ENCODE measurements around the gene ABCC6.
"Not testable (repeated sequence)": the region's sequence is repeated elsewhere in the genome, so short reads cannot be mapped to it uniquely, and the experiment has no call there.

ABCC6 gene

DNA sequence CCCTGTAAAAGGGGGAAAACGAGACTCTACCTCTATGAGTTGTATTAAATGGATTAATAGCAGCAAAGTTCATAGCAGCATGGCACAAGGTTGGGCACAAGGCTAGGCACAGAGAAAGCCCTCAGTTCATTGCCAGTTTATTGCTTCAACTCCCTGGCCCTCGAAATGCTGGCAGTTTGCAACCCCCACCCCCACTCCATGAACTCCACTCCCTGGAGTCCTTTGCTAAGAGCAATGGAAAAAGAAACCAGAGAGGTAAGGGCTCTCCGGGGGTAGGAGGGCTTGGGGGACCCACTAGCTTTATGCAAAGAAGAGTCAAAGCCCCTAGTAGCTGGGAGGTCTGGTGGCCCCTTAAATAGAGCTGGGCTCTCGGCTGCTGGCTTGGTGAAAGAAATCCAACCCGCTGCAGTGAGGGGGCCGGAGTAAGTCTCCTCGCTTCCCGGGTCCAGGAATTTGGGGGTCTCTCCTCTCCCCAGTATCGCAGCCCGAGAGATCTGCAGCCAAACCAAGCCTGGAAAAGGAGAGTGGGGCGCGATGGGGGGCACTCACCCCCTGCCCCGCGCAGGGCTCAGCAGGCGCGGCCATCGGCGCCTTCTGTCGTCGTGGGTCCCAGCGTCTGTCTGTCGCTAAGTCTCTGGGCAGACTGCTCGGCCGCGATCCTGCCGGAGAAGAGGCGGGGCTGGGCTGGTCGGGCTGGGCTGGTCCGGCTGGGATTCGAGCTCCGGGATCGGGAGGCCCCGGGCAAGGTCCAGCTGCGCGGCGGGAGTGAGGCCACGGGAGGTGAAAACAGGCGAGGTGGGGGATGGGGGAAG, at the start of gene ABCC6:
TSS of gene ABCC6 (minus strand) at position 645 of the 812 bp plus-strand sequence. CDS start at position 585, 60 bp downstream.
- DNase-seq (ENCODE audit: low read depth) = not testable (repeated sequence)

DNA sequence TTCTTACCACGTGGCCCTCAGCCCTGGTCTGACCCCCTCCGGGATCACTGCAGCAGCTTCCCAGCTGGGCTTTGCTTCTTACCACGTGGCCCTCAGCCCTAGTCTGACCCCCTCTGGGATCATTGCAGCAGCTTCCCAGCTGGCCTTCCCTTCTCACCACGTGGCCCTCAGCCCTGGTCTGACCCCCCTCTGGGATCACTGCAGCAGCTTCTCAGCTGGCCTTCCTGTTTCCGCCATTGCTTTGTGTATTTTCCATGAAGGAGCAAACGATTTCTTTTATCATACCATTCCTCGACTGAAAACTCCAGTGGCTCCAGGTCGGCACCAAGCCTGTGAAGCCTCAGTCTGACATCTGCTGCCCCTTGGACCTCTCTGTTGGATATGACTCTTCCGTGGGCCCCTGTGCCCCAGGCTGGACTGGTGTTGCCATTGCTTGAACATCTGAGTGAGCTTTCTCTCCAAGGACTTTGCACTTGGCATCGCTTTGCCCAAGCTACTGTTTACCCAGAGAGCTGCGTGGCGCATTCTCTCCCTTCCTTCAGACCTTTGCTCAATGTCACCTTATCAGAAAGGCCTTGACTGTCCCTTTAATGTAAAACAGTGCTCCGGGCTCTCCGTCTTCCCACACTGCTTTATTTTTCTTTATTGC, 49.4 kb upstream of the ABCC6 start:
- not testable (repeated sequence) for DNase-seq (ENCODE audit: low read depth)

DNA sequence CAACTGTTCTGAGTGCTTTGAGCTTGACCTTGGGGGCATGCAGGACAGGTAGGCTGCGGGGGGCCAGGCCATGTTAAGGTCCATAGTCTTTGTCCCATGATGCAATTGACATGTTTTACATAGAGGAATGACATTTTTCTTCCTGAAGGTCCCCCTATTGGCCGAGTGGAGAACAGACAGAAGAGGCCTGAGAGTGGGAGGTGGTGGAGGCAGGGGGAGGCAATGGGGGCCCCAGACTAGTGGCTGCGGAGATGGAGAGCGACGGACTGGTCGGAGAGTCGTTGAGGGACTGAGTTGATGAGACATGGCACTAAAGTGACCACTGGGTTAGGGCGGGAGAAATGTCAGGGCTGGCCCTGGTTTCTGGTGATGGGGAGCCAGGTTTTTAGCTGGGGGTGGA, 48.4 kb upstream of the ABCC6 start:
- not testable (repeated sequence) for DNase-seq (ENCODE audit: low read depth)

DNA sequence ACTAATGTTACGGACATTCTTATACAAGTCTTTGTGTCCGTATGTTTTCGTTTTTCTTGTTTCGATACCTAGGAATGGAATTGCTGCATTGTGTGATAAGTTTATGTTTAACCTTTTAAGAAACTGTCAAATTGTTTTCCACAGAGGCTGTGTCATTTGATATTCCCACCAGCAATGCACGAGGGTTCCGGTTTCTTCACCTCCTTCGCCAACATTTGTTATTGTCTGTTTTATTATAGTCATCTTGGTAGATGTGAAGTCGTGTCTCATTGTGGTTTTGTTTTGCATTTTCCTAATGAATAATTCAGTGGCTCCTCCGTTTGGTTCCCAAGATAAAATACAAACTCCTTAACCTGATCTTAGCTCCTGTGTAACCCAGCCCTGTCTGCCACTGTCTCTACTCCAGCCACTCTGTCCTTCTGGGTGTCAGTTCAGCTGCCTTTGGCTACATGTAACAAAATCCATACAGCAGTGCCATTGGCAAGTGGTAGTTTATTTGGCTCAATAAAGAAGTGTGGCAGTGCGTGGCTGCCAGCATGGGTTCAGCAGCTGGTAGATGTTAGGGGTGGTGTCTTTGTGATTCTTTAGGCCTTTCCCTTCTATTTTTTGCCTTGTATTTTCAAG, 45.0 kb upstream of the ABCC6 start:
- not testable (repeated sequence) for DNase-seq (ENCODE audit: low read depth)

DNA sequence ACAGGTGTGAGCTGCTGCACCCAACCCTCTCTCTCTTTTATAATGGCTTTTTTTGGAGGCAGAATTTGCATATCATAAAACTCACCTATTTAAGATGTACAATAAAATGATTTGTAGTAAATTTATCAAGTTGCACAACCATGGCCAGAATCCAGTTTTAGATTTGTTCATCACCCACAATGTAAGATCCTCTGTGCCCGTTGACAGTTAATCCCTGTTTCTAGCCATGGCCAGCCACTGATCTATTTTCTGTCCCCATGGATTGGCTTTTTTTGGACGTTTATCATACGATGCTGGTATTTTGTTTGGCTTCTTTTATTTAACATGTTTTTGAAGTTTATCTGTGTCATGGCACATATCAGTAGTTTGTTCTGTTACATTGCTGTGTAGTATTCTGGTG, 44.4 kb upstream of the ABCC6 start:
- not testable (repeated sequence) for DNase-seq (ENCODE audit: low read depth)

DNA sequence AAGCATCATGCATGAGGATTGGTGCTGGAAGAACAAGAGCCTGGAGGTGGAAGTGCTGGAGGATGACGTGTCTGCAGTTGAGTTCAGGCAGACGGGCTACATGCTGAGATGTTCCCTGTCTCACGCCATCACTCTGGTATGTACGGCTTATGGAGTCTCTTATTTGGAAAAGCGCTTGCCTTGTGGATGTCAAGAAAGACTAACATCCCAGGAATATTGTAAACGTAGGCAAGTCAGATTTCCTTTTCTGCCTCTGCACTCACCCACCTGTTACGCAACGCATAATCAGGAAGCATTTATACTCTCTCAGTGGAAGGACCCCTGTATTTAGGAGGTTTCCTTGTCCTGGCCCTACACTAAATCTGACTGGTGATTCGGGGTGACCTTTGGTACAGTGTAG, 41.8 kb upstream of the ABCC6 start:
- not testable (repeated sequence) for DNase-seq (ENCODE audit: low read depth)

DNA sequence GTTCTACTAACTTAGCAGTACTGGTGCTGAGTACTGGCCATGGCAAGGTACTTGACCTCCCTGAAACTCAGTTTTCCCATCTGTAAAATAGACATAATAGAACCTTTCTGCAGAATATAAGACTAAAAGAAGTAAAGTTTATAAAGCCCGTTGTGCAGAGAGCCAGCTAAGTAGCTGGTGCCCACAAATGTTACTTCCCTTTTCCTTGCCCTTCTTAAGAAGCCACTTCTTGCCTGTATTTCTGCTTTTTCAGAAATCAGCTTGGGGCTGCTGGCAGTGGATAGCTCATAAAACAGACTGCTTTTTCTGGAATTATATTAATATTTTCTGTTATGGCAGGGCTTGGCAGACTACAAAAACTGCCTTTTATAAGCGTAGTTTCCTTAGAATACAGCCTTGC, 40.7 kb upstream of the ABCC6 start:
- DNase-seq (ENCODE audit: low read depth) = not testable (repeated sequence)

DNA sequence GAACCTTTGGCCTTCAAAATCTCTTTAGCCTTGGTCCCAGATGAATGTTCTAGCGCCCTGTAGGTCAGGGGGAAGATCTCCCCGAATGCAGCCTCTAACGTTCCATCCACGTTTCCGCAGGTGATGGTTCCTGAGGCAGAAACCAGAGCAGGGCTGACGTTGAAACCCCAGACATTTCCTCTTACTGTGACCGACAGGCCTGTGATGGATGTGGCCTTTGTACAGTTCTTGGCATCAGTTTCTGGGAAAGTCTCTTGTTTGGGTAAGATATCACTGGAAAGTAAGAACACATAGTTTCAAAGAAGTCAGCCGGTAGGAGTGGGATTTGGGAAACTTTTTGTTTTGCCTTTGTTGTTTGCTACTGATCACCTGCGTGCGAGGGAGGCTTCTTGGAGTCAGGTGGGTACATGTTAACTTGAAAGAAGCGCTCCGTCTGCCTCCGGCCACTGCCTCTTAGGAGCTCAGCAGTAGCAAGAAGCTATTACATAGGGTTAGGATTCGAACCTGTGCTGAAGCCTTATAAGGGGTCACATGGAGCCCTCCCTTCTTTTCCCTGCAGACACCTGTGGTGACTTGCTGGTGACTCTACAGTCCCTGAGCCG, 39.8 kb upstream of the ABCC6 start:
- DNase-seq (ENCODE audit: low read depth) = not testable (repeated sequence)

DNA sequence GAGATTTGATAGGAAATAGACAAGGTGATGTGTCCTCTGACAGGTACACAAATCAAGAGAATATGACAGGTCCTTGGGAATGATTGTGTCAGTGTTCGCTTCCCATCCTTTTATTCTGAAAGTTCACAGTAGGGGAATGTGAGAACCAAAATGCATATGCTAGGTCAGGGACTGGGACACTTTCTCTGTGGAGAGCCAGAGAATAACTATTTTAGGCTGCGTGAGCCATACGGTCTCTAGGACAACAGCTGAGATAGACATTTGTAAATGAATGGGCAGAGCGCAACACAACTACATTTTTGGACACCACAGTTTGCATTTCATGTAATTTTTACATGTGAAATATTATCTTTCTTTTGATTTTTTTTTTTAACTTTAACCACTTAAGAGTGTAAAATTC, 36.7 kb upstream of the ABCC6 start:
- not testable (repeated sequence) for DNase-seq (ENCODE audit: low read depth)

DNA sequence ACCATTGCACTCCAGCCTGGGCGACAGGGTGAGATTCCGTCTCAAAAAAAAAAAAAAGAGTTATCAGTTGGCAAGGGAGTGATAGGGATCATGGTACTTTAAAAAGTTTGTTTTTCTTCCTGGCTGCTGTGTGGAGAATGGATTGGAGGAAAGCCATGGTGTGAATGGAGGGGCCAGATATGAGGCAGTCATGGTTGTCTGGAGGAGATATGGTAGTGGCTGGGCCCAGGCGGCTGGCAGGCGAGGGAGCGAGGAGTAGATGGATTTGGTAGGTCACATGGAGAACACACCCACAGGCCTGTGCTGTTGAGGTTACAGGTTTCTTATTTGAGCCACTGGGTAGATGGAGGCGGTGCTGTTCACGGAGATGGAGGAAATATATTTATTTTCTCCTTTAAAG, 35.5 kb upstream of the ABCC6 start:
- DNase-seq (ENCODE audit: low read depth) = not testable (repeated sequence)

DNA sequence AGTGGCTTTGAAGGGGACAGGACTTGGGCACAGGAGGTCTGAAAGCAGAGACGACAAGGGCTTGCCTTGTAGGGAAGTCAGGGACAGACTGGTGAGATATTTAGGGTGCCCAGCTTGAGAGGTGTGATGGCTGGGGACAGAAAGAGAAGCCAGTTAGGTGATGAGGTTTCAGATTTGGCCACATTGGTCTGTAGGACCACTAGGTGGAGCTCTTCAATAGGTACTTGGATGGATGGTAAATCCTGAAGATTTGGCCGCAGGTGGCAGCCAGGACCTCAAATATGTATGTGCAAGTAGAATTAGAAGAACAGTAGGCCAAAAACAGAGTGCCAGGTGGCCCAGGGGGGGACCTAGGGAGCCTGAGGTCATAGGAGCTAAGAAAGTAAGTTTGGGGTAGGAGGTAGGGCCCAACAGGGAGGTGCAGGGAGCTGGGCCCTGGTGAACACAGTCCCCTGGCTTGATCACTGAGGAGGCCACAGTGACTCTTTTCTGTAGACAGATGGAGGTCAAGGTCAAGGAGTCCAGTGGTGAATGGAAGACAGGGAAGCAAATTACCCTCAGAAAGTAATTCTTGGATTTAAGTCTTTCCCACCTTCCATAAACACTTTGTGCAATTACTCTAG, 34.1 kb upstream of the ABCC6 start:
- not testable (repeated sequence) for DNase-seq (ENCODE audit: low read depth)

DNA sequence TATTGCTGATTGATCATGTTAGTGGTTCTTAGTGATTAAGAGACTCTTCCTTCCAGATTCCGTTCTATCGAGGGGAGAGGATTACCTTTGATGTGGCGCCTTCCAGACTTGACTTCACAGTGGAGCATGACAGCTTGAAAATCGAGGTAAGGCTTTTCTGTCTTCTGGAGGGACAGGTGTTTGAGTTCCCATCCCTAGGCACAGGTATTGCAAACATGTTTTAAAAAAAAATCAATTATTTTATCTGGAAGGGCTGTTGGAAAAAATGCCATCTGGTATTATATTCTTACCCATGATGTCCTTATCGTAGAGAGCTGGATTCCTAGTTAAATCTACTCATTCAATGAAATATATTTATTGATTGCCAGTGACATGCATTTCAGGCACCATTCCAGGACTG, 29.1 kb upstream of the ABCC6 start:
- not testable (repeated sequence) for DNase-seq (ENCODE audit: low read depth)

DNA sequence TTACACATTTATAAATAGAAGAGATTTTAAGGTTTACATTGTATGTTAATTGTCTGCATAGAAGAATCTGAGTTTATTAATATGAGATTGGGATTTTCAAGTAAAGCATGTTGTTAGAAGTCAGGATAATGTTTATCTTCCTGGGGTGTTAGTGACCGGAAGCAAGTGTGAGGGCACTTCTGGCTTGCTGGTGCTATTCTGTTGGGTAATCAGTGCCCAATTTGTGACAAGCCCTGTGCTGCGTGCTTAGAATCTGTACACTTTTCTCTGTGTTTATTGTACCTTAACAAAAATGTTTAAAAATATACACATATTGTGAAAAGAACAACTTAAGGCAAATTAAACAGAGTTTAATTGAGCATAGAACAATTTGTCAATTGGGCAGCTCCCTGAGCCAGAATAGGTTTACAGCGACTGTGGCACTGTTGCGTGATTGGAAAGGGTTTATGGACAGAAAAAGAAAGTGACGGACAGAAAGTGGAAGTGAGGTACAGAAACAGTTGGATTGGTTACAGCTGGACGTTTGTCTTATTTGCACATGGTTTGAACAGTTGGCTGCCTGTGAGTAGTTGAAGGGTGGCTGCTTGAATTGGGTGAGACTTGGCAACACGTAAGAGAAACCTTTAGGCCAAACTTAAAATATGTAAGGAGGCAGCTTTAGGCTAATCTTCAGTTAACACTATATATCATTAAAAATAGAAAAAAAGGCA, 26.5 kb upstream of the ABCC6 start:
- DNase-seq (ENCODE audit: low read depth) = not testable (repeated sequence)

DNA sequence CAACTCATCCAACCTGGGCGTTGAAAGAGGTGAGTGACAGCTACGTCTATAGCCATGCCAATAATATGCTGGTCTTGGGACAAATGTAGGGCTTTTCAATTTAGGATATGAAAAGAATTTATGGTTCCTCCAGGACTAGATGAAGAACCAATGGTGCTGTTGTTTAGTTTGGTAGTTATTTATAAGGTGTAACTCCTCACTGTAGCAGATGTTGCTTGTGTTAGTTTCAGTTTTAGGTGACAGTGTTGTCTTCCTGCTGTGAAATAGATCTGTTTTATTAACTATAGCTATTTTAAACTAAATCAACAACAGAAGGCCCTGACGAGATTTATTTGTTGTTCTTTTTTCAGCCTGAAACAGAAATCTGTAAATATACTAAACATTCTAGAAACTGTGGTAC, 24.1 kb upstream of the ABCC6 start:
- not testable (repeated sequence) for DNase-seq (ENCODE audit: low read depth)

DNA sequence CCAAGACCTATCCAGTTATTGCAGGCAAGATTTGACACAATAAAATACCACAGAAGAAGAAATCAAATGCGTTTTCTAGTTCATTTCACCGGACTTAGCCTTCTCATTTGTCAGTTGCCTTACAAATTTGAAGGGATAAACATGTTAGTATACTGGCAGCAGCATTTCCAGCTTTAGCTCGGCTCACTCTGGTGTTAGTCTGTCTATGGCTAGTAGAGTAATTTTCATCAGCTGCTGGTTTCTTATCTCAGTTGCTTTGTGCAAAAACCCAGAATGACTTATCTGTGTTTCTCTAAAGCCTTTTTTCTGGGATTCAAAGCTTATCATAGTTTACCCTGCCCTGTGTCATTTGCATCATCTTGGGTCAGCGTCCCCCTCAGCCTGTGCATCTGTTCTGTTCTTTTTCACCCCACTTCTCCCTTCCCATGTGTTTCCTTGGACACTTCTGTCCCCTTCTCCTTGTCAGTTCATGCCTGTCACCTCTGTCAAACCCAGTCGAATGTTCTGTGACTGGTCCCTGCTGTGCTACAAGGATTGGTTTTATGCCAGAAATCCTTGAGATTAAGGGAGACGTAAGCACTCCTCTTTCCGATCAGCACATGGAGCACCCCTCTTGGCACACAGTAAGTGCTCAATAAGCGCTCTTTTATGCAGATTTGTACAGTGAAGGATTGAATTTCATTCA, 23.4 kb upstream of the ABCC6 start:
- not testable (repeated sequence) for DNase-seq (ENCODE audit: low read depth)

DNA sequence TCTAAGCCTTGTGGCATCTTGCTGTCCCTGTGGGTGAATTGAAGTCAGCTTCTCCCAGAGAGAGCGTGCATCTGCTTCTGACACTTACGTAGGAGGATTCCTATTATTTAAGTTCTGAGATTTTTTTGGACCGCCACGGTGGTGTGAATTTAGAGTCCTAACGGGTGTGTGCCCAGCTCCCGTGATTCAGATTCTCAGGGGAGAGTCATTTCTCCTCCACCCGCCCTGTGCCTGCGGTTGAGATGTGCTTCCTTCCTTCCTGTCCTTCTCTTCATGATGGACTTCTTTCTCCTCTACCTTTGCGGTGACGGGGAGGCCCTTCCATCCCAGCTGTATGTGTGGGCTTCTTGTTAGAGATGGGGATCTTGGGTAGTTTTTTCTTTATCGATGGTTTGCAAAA, 20.6 kb upstream of the ABCC6 start:
- not testable (repeated sequence) for DNase-seq (ENCODE audit: low read depth)

DNA sequence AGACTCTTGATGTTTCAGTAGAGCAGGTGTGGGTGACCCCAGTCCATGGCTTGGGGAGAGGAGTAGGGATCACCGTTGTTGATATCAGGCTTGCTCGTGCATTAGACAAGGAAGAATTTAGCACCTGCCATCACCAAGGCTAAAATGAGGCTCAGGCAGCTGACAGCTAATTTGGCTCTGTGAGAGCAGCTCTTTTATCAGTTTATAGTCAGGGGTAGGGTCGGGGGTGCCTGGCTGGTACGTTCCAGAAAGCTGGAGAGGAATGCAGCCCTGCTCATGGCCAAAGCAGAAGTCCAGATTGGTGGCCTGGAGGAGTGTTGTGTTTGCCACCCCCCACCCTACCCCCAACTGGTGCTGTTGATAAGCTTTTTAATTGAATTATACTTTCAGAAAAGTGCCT, 17.4 kb upstream of the ABCC6 start:
- DNase-seq (ENCODE audit: low read depth) = not testable (repeated sequence)

DNA sequence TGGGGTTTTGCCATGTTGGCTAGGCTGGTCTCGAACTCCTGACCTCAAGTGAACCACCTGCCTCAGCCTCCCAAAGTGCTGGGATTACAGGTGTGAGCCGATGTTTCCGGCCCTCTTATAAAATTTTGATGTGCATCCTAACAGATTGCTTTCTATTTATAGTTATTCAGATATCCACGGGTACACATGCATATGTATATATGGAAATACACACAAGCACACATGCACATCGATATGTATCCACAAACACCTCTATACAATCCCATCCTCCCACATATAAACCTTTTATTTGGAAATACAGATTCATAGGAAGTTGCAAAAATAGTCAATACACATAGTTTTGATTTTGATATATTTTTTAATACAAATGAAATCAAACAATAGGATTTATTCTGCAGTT, 14.4 kb upstream of the ABCC6 start:
- DNase-seq (ENCODE audit: low read depth) = not testable (repeated sequence)

DNA sequence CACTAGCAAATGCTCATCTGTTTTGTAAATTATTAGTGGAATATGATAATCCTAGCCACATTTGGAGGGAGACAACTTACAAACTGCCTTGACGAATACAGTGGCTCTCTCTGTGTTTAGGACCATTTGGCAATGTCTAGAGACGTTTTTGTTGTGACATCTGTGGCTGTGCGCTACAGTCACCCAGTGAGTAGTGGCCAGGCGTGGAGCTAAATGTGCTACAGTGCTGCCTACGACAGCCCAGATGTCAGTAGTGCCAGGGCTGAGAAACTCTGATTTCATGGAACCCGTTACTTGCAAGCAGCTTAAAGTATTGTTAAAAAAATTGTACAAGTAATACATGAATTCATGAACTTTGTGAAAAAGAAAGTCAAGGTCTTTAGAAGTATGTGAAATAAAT, 13.8 kb upstream of the ABCC6 start:
- DNase-seq (ENCODE audit: low read depth) = not testable (repeated sequence)

DNA sequence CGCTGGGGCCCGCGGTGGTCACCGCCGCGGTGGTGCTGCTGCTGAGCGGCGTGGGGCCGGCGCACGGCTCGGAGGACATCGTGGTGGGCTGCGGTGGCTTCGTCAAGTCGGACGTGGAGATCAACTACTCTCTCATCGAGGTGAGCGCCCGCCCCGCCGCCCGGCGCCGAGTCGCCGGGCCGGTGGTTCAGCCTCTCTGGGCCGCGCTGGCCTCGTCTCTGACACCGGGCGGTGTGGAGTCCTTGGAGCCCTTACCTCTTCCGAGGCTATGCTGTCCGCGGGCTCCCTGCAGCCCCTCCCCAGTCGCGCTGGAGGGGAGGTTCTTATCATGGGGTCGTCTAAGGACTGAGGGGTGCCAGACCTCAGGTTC, 9.4 kb upstream of the ABCC6 start:
- not testable (repeated sequence) for DNase-seq (ENCODE audit: low read depth)
